G401 (cell line): ENCODE data around the gene KIF5A. TPM values are rescaled to one million over a fixed set of nuclear protein-coding genes. Genes with fewer than 3 reads are reported as not detected.
A peak's percentile ranks its signal among the peaks of the same experiment; 100 is the strongest.

Experiments
- DNase-seq: peaks from one replicate; pipeline ENCODE4 v3.0.0-alpha.2; 2015; ENCODE audit warnings: low spot score
- in situ Hi-C: cut with HindIII; loops from 2 replicates; pipeline ENCODE4 v1.10.0; 2016; ENCODE audit warnings: low sequenced_read_pairs, mixed read lengths
- total RNA-seq: library from RNA; depleted of rRNA; stranded (reverse); fragments of >200 nt; shearing (Covaris generic); gene quantifications from 2 replicates; pipeline ENCODE4 v1.2.3, GENCODE V29; 2014

Gene KIF5A
- total RNA-seq, 1 experiment from 2014 or later, result not detected

DNA sequence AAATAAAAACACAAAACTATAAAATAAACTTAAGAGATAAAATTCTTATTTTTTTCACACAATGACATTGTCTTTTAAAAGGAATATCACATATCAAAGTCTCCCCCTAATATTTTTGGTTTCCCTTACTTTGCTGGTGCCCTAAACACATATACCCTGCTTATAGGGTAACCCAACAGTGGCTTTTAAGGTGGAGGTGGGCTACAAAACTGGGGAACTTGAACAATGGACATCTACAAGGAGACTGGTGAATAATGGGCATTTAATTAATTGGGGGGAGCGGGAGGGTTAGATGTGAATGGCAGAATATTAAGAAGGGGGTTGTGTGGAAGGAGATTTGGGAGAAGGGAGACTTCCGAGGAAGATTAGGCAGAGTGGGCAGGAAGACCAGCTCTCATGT lies 73.5 kb downstream of the KIF5A start:
- DNase-seq, result no peak
- in situ Hi-C loops, result no loop called here

DNA sequence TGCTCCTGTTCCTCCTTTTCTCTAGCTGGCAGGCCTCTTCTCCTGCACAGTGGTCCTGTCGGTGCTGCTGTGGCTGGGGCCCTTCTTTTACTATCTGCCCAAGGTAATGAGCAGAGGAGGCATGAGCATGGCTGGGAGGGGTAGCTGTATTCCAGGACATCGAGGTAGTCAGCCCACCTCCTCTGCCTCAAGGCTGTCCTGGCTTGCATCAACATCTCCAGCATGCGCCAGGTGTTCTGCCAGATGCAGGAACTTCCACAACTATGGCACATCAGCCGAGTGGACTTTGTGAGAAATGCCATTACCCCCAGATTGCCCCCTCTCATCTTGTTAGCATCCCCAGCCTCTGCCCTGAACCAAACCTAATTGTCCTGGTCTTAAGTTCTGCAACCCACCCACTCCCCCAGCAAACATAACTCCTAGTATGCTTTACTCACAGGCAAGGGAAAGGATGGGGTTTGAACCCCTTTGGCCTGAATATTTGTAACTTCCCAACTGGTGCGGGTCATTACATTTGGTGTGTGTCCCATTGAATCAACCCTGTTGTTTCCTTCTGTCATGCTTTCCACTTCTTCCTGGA lies 74.1 kb downstream of the KIF5A start:
- in situ Hi-C loops, result no loop called here

DNA sequence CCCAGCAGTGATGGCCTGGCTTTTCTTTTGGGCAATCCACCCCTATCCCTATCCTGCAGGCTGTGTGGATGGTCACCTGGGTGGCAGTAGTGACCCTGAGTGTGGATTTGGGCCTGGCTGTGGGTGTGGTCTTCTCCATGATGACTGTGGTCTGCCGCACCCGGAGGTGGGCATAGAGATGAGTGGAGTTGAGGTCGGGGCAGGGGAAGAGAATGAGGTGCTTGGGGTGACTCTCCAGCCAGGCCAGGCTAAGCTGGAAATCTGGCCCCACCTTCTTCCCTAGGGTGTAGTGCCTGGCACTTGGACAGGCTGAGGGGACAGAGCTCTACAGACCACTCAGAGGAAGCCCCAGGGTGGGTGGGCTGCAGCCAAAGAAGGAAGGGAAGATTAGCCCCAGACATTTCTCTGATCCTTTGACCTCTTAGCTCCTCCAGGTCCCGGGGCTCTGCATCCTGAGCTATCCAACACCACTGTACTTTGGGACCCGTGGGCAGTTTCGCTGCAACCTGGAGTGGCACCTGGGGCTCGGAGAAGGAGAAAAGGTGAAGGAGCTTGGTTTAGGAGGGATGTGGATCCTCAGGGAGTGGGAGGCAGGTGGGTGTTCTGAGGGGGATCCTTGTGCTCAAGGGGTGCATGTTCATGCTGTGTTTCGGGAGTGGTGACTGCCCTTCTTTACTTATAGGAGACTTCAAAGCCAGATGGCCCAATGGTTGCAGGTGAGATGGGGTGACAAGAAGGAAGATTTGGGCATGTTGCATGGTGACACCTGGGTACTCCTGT lies 74.8 kb downstream of the KIF5A start:
- DNase-seq, result no peak
- in situ Hi-C loops, result no loop called here

More for the DNA sequence above, 74.1 kb downstream of the KIF5A start:
- DNase-seq, result no peak

DNA sequence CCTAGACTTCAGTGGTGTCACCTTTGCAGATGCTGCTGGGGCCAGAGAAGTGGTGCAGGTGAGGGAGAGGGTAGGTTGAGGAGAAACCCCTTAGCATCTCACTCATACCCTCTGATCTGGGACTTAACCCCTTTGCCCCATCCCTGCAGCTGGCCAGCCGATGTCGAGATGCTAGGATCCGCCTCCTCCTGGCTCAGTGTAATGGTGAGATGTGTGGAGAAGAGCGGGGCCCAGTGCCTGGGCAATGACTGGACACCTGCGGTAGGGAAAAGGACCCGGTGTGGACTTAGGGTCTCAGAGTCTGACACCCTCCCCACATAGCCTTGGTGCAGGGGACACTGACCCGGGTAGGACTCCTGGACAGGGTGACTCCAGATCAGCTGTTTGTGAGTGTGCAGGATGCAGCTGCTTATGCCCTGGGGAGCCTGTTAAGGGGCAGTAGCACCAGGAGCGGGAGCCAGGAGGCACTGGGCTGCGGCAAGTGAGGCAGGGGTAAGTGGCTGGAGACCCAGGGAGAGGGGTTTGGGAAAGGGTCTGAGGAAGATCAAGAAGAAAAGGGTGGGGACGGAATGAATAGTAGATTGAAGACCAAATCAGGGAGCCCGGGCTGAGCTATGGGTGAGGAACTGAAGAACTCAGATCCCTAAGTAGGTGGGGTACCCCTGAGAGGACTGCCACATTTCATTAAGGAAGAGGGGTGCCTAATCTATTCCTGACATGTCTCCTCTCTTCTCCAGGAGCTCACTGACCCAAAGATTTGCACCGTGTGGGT lies 75.6 kb downstream of the KIF5A start:
- in situ Hi-C loops, result no loop called here
- no peak for DNase-seq

DNA sequence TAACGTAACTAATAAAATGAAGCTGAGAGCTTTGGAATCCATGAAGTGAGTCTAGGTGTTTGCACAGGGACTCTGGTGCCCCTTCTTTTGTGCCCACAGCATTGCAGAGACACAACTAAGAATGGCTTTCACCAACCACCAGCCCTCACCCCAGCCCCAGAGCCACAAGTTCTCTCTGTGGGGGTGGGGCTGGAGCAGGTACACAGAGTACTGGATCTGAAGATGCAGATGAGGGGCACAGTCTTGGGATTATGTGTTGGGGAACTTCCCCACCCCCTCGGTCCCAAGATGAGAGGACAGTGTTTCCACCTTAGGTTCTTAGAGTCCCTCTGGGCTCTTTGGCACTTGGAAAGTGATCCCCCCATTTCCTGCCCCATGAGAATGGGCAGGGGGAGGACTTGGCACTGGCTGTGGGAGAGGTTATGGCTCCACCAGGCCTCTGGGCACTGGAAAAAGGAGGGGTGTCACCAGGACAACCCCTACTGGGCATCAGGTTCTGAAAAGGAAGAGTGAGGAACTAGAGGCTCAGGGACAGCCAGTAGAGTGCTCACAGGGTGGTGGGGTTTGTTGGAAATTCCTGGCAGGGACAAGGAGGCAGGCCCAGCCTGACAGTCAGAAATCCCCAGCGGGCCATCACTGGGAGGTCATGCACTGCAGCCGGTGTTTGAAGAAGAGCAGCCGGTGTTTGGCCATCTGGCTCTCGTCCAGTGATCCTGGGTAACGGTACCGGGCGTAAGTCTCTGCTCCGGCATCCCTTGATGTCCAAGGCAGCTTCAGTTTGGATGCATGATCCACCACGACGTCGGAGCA lies 76.5 kb downstream of the KIF5A start:
- in situ Hi-C loops, result no loop called here
- no peak for DNase-seq

DNA sequence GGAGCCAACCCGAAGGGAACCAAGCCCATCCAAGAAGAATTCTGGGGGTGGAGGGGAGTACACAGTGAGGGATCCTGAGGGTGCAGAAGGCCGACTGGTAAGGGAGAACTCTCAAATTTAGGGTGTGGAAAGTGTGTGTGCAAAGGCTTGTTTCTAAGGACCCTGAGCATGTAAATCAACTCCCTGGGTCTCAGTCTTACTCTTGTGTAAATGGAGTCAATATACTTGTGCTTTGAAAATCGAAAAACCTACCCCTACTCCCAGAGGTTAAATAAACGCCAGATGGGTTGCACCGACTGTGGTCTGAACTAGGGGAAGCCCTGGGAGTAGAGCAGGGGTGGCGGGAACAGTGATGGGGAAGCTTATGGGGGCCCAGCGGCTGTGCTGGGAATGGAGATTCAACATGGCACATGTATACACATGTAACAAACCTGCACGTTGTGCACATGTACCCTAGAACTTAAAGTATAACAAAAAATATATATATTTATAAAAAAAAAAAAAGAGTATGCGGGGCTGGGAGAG lies 77.1 kb downstream of the KIF5A start:
- no peak for DNase-seq
- in situ Hi-C loops, result no loop called here

DNA sequence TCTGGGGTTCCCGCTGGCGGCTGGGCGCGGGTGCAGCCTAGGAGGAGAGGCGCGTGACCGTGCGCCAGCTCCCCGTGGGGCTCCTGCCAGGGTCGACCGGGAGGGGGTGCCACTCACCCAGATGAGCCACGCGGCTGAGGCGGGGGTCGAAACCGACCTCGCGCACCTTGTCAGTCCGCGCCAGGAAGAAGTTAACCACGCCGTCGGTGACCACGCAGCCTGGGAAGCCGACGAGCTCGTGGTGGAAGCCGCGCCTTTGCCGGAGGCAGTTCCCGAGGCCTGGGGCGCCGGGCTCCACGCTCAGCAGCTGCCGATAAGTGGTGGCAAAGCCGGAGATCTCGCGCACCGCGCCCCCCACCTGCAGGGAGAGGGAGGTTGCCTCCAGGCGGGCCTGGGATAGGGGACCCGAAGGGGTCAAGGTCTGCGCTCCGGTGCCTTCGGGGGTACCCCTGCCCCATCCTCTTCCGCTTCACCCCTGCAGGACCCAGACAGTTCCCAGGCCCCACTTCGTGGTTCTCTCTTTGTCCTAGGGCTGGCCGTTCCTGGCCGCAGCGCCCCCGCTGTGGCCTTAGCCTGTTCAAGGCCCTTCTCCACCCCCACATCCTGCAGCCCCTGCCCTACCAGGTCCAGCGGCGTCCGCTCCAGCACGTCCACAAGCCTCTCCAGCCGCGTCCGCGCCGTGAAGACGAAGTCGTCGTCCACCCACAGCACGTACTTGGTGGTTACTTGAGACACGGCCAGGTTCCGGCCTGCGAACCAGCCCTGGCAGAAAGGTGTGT lies 77.8 kb downstream of the KIF5A start:
- no peak for DNase-seq
- in situ Hi-C loops, result no loop called here

DNA sequence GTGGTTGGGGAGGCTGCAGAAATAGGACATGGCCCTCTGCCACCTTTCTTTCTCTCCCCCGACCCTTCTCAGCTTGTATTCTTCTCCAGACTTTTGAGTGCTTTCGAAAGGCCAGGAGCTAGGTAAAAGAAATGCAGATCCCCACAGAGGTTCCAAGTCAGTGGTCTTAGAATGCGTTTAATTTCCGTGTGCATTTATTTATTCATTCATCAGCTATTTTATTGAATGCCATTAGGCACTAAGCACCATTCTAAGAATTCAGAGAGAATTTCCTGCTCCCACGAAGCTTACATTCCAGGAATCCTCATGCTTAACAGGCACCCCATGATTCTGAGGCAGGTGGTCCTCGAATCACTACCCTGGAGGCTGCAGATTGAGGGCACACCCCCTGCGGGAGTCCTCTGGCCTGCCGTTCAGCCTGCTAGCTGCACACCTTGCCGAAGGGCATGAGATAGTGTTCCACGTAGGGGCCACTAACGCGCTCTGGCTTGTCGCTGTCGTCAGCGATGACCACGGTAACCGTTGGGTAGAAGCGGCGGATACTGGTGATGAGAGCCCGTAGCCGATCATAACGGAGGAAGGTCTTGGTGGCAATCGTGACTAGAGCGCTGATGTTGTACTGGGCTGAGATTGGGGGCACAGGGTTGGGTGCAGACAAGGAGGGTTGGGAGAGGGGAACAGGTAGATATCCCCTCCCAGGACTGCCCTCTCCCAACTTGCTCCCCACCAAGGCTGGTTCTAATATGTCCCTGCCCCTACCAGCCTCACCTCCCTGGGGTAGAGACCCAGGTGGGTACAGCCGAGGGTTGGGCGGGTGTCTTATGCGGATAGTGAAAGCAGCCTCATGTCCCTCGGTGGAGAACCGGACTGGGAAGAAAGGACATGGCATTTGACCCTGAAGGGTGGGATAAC lies 78.7 kb downstream of the KIF5A start:
- DNase-seq, result no peak
- in situ Hi-C loops, result no loop called here

DNA sequence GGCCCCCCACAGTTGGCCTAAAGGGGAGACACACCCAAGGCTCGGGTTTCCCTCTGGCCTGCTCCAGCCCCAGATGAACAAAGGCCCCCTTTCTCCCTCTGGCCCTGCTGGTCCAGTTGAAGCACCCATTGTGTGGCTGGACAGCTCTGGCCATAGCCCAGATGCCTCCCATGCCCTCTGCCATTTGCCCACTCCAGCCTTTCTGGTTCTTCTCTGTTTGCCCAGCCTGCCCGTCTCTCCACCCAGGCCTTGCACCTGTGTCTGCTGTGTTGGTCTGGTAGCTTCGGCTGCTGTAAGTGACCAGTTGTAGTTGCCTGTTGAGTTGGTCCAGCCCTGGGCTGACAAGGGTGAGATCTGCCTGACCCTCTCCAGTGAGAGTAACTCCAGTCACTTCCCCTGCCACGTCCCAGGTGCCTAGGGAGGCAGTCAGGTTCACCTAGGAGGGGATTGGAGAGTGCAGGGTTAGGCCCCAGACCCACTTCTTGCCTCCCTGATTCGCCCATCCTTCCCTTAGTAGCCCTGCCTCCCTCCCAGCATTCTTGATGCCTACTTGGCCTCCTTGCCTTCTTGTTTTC lies 80.1 kb downstream of the KIF5A start:
- DNase-seq, result no peak

DNA sequence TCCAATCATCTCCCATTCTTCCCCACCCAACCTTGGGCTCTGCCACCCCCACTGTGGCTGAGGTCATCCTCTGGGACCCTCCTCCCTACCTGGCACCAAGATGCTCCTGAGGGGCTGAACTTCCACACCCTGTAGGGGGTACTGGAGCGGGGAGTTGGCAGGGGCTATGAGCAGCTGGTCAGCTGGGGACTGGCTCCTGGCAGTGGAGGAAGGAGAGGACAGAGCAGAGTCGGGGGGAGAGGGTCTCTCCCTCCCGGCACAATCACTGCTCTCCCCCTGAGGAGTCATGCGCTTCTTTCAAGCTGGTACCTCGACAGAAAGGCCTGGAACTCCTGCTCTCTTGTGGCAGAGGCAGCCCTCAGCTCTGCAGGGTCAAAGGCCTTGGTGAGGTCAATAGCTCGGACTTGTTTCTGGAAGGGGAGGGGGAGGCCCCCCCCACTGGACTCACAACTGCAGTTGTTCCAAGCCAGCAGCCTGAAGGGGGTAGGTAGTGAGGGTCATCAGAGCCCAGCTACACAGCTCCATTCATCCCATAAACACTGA lies 81.1 kb downstream of the KIF5A start:
- in situ Hi-C loops, result no loop called here
- DNase-seq, result no peak

More for the DNA sequence above, 80.1 kb downstream of the KIF5A start:
- in situ Hi-C loops, result no loop called here

DNA sequence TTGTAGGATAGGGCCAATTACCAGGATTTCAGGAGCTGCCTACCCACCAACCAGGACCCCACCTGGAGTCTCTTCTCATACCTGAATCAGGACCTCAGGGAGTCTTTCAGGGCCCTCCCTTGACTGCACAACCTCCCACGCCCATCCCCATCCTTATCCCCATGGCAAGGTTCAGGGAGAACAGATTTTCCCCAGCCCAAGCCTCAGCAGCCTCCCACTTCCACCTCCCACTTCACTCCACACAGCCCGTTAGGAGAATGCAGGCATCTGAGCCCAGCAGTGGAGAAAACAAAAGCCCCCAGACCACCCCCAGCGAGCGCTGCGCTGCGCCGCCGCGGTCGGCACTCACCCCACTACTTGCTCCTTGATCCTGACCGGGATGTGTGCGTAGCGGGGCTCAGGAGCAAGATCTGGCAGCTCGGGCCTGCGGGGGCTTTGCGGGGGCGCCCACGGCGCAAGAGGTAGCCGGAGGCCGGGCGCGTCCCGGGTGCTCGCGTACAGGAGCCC lies 81.8 kb downstream of the KIF5A start:
- in situ Hi-C loops, result no loop called here

DNA sequence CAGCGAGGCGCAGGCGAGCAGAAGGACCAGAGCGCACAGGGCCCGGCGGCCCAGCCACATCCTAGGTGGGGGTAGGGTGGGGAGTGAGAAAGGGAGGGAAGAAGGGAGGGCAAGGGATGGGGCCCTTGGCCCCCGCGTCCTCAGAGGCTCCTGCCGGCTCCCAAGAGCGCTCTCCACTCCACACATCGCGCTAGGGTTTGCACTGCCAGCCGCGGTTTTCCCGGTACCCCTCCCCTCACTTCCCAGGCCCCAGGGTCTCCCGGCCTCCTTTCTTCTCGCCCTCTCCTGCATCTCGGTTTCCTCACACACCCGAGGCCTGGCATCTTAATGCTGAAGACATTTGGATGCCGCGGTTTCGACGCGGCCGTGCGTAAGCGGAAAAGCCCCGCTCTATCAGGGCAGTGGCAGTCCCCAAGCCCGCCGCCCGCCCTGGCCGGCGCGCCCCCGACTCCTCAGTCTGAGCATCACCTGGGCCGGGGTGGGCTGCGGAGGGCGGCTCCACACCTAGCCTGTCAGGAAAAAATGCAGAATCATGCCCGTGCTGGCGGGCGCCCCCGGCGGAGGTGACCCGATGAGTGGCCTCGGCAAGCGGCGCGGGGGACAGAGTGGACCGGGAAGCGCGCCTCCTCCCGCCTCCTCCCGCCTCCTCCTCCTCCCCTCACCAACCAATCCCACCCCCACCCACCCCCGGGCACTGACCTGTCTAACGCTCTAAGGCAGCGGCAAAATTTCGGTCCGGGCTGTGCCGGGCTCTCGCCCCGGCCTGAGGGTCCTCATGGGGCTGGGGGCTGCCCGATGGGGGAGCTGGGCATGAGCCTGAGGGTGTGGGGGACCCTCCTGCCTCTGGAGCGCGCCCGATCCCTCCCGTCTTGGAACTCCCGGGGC lies 82.5 kb downstream of the KIF5A start:
- DNase-seq, result peak; percentile 75

More for the DNA sequence above, 81.8 kb downstream of the KIF5A start:
- DNase-seq, result no peak

DNA sequence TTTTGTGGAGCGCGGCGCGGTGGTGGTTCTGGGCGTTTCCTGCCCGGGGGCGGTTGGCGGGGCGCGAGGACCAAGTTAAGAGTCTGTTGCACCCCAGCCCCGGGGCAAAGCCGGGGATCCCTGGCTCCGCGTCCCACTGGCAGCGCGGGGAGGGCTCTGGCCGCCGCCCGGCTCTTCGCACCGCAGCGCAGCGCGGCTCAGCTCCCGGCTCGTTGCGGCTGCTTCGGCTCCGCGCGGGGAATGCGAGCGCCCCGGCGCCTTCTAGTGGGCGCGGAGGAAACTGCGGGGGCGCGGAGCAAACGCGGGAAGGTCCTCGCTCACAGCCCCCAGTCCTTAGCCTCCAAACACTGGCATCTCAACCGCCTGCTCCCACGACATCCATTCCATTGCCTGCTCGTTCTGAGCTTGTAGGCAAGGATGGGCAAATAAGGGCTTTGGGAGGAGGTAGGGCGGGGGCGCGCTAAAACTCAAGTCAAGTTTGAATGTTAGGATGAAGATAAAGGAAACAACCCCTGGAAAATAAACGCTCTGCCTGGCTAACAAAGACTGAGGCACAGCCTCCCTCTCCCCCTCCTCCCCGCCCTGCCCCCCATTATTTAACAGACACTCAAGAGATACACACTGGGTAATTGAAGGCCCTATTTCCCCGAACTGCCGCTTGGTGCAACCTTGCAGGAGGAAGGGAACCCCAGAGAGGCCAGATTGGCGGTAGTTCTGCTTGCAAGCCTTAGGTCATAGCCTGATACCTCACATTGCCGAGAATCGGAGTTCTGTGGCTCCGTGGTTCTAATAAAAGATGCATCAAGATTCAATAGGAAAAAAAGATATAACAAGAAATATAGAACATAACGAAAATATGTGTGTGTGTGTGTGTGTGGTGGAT lies 83.4 kb downstream of the KIF5A start, which contains the start of gene B4GALNT1:
TSS of gene B4GALNT1 (minus strand) at position 244 of the 883 bp plus-strand sequence. CDS start 1,069 bp downstream, outside the sequence.
- in situ Hi-C loops, result no loop called here

More for the DNA sequence above, 82.5 kb downstream of the KIF5A start:
- in situ Hi-C loops, result no loop called here

More for the DNA sequence above, 83.4 kb downstream of the KIF5A start, which contains the start of gene B4GALNT1:
- peak; percentile 84 for DNase-seq
